Spleen (tissue), 11 donors: ENCODE measurements around the gene GPR62. TPM values are rescaled to one million over a fixed set of nuclear protein-coding genes. Genes with fewer than 3 reads are reported as not detected.
A peak's percentile ranks its signal among the peaks of the same experiment; 100 is the strongest.

Experiments used
- DNase-seq: peaks from one replicate; pipeline ENCODE4 v3.0.0-alpha.2; 2020
- H3K27ac ChIP-seq, 8 donors: fragments of 200-600 bp; sonication (generic) in 7 of 8; 1 replicate in 4 of 8; 2 replicates in 4 of 8; pipeline versions ENCODE4 v1.5.0 to v1.8.0; 2016 to 2021; ENCODE audit warnings: inconsistent platforms in 4 of 8, mild to moderate bottlenecking in 4 of 8, moderate library complexity in 1 of 8
- H3K27me3 ChIP-seq, 7 donors: fragments of 200-600 bp; sonication (generic) in 6 of 7; replicated peaks in 1 of 7; 1 replicate in 4 of 7; 2 replicates in 3 of 7; pipeline versions ENCODE4 v1.5.0 to v1.8.0; 2016 to 2021; ENCODE audit warnings: inconsistent platforms in 3 of 7, mild to moderate bottlenecking in 1 of 7
- H3K36me3 ChIP-seq, 6 donors: fragments of 200-600 bp; sonication (generic) in 5 of 6; 1 replicate in 4 of 6; 2 replicates in 2 of 6; pipeline versions ENCODE4 v1.5.0 to v1.8.0; 2016 to 2021; ENCODE audit warnings: inconsistent platforms in 2 of 6
- H3K4me1 ChIP-seq, 6 donors: fragments of 200-600 bp; sonication (generic) in 5 of 6; 1 replicate in 3 of 6; 2 replicates in 3 of 6; pipeline versions ENCODE4 v1.5.0 to v1.8.0; 2016 to 2021; ENCODE audit warnings: inconsistent platforms in 3 of 6
- H3K4me3 ChIP-seq, 8 donors: fragments of 200-600 bp; sonication (generic) in 7 of 8; 1 replicate in 4 of 8; 2 replicates in 4 of 8; pipeline versions ENCODE4 v1.5.0 to v1.8.0; 2016 to 2021; ENCODE audit warnings: inconsistent platforms in 4 of 8, mild to moderate bottlenecking in 4 of 8, moderate library complexity in 2 of 8
- H3K9me3 ChIP-seq, 8 donors: fragments of 200-600 bp; sonication (generic) in 7 of 8; 1 replicate in 4 of 8; 2 replicates in 4 of 8; pipeline versions ENCODE4 v1.5.0 to v1.8.0; 2016 to 2021; ENCODE audit warnings: inconsistent platforms in 4 of 8
- CTCF ChIP-seq, 11 experiments: fragments of 200-600 bp in 7 of 11; fragments of 450-650 bp in 4 of 11; sonication (generic) in 4 of 11; IDR thresholded peaks in 8 of 11; conservative IDR thresholded peaks in 3 of 11; 1 replicate in 7 of 11; 2 replicates in 4 of 11; pipeline versions ENCODE4 v1.4.0 to v1.8.0; 2016 to 2021; ENCODE audit warnings: antibody characterized with exemption in 11 of 11, inconsistent platforms in 4 of 11, mild to moderate bottlenecking in 1 of 11
- POLR2A ChIP-seq, 3 donors: fragments of 450-650 bp; IDR thresholded peaks; one replicate each; pipeline ENCODE4 v1.5.1; 2017; ENCODE audit warnings: antibody characterized with exemption in 3 of 3, mild to moderate bottlenecking in 1 of 3
- POLR2AphosphoS5 ChIP-seq, 3 donors: sonication (generic); formaldehyde crosslinking; IDR thresholded peaks; one replicate each; pipeline ENCODE4 v1.5.1; 2017; ENCODE audit warnings: antibody characterized with exemption in 3 of 3
- WGBS, 5 donors: extraction: QIAGEN DNeasy Blood & Tissue Kit in 3 of 5; methylation state at CpG; one replicate each; pipeline versions ENCODE4 v1.1.5 to v1.1.7; 2013 to 2018; 5-methylcytosine and 5-hydroxymethylcytosine counted together
- intact Hi-C: fragments of 100-400 bp; cut with DNase I; formaldehyde crosslinking; loops from one replicate; pipeline ENCODE4 v1.15.0; 2023; ENCODE audit warnings: low total_unique reads
- polyA plus RNA-seq, 3 donors: library from polyadenylated mRNA; stranded (reverse); fragments of 200-250 nt; gene quantifications; one replicate each; pipeline ENCODE4 v1.2.1, GENCODE V29; 2013
- total RNA-seq, 7 donors: library from RNA; depleted of rRNA in 3 of 7; stranded (reverse); fragments of >200 nt in 3 of 7; fragmentation: NEBNext Ultra II Directional in 4 of 7; extraction: Animal tissue kit (Norgen Biotek cat#: 25700) in 4 of 7; gene quantifications; one replicate each; pipeline versions ENCODE4 v1.1.0 to v1.2.1, GENCODE V29; 2016 to 2021
- donor health status: healthy with polysubstance abuse.
- donor health status: DM: no; HTN: no; CAD: no; lungs with moderate emphysema.
- donor health status: DM: no; HTN: no; CAD: no.
- donor health status: Bipolar disorder and iron deficiency.
- donor health status: healthy.
- donor health status: DM: no; HTN: no; CAD: no.
- donor health status: DM: yes; HTN: yes; CAD: no.

The GPR62 gene
- total and polyA plus RNA-seq, 10 donors = 0.04 to 0.39 (median 0.05) TPM; not detected in 6

DNA sequence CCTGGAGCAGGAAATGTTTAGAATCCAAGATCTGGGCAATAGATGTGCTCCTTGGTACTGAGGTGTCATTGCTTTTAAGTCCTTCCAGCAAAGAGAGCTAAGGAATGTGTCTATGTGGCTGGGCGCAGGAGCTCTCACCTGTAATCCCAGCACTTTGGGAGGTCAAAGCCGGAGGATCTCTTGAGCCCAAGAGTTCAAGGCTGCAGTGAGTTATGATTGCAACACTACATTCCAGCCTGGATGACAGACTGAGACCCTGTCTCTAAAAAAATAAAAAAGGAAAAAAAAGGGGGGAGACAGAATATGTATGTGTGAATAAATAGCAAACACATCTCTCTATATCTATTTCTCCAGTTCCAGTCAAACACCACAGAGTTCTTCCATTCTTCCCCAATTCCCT is 4.3 kb upstream of the GPR62 start:
- WGBS, 5 donors = 92 to 100% (median 94%) methylated on average over 2 of the region's 2 CpGs
- Histone ChIP-seq H3K27ac (no peak overlapping the region), H3K27me3 (peaks cover 0 to 24% (median 9%) of the 10 kb centered on the region in 7 donors), H3K36me3 (peaks cover 0 to 30% (median 3%) of the 10 kb centered on the region in 6 donors), H3K4me1 (peaks cover 0 to 24% (median 8%) of the 10 kb centered on the region in 6 donors), H3K9me3 (no peaks in the 10 kb centered on the region), H3K4me3 (no peak overlapping the region)
- TF ChIP-seq POLR2A (IDR thresholded peaks at IDR 0.05) = no peak
- no peak for TF ChIP-seq POLR2AphosphoS5 (IDR thresholded peaks at IDR 0.05)
- TF ChIP-seq CTCF (IDR thresholded peaks at IDR 0.05 in 8 of 11, conservative IDR thresholded peaks at IDR 0.05 in 3 of 11) = no peak
- DNase-seq = peak; percentile 6
- intact Hi-C loops = no loop called here

DNA sequence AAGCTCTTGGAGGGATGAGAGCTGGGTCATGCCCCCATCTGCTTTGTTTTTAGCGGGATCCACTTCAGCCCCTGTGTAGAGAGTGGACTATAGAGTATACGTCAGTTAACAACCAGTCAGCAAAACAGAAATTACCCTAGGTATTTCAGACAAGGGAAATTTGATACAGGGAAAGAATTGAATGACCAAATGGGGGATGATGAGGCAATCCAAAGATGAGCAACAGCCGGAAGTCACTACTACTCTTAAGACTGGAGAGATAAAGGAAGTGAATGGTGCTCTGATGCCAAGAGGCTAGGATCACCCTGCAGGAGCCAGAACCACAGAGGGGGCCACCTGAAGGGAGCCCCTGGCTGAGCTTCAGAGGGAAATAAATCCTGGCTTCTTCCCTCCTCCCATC is 1.7 kb upstream of the GPR62 start:
- TF ChIP-seq POLR2AphosphoS5 (IDR thresholded peaks at IDR 0.05) (no peak), CTCF (IDR thresholded peaks at IDR 0.05 in 8 of 11, conservative IDR thresholded peaks at IDR 0.05 in 3 of 11) (no peak), POLR2A (IDR thresholded peaks at IDR 0.05) (no peak)
- Histone ChIP-seq H3K27me3 (peaks cover 0 to 46% (median 15%) of the 10 kb centered on the region in 7 donors), H3K4me1 (peaks cover 6 to 40% (median 21%) of the 10 kb centered on the region in 6 donors), H3K4me3 (no peak overlapping the region), H3K27ac (no peak overlapping the region), H3K9me3 (no peaks in the 10 kb centered on the region), H3K36me3 (peaks cover 0 to 21% (median 0%) of the 10 kb centered on the region in 6 donors)
- DNase-seq = no peak
- intact Hi-C loops = no loop called here
- 54 to 80% (median 64%) methylated on average over 3 of the region's 3 CpGs for WGBS, 5 donors

DNA sequence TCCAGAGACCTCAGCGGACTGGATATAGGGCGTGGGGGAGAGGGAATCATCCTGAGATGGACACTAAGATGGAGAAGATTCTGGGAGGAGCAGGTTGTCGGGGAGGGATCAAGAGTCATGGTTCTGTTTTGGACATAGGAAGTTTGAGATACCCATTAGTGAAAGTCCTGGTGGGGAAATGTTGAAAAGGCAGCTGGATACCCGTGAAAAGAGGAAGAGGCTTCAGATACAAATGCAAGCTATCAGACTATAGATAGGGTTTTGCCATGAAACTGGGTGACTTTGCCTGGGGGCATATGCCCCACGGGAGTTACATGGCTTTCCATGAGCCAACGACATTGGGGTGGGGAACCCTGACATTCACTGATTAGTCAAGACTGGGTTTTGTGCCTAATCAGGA is 1.1 kb upstream of the GPR62 start:
- Histone ChIP-seq H3K4me3 (no peak overlapping the region), H3K4me1 (peaks cover 6 to 40% (median 21%) of the 10 kb centered on the region in 6 donors), H3K27ac (no peak overlapping the region), H3K27me3 (peaks cover 0 to 46% (median 15%) of the 10 kb centered on the region in 7 donors), H3K36me3 (peaks cover 0 to 21% (median 0%) of the 10 kb centered on the region in 6 donors), H3K9me3 (no peaks in the 10 kb centered on the region)
- intact Hi-C loops = no loop called here
- TF ChIP-seq POLR2AphosphoS5 (IDR thresholded peaks at IDR 0.05) (no peak), CTCF (IDR thresholded peaks at IDR 0.05 in 8 of 11, conservative IDR thresholded peaks at IDR 0.05 in 3 of 11) (peak in 1 of 11 experiments; percentile 5)
- DNase-seq = no peak
- 51 to 68% (median 62%) methylated on average over 6 of the region's 6 CpGs for WGBS, 5 donors

DNA sequence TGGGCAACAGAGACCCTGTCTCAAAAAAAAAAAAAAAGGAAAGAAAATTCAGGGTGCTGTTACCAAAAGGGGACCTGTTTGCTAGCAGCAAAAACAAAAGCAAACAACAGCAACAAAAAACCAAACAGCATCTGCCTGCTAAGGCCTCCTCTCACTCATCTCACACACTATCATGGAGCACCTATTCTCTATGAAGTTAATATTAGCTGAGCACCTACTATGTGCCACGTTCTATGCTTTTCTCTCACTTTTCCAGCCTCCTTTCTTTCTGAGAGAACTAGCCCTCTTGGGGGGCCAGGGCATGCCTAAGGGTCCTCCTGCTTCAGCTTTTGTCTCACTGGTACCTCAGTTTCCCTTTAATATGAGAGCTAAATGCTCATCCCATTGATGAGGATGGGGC is 468 bp upstream of the GPR62 start:
- no peak overlapping the region for H3K4me3 ChIP-seq
- no peaks in the 10 kb centered on the region for H3K9me3 ChIP-seq
- TF ChIP-seq POLR2AphosphoS5 (IDR thresholded peaks at IDR 0.05) (no peak), POLR2A (IDR thresholded peaks at IDR 0.05) (no peak), CTCF (IDR thresholded peaks at IDR 0.05 in 8 of 11, conservative IDR thresholded peaks at IDR 0.05 in 3 of 11) (no peak)
- no peak for DNase-seq
- peaks cover 0 to 23% (median 0%) of the 10 kb centered on the region in 6 donors for H3K36me3 ChIP-seq
- peaks cover 6 to 40% (median 21%) of the 10 kb centered on the region in 6 donors for H3K4me1 ChIP-seq
- no peak overlapping the region for H3K27ac ChIP-seq
- WGBS, 5 donors = 71 to 88% (median 82%) methylated on average over 1 of the region's 1 CpG
- intact Hi-C loops = no loop called here
- H3K27me3 ChIP-seq = peaks cover 0 to 46% (median 15%) of the 10 kb centered on the region in 7 donors
